NCI-H2081 treated with DMSO at 0.1 percent for 48 hours (cell line): ENCODE data around the gene TFR2.
A peak's percentile ranks its signal among the peaks of the same experiment; 100 is the strongest.

Experiments
- DNase-seq: peaks from one replicate; lab custom pipeline; 2025; lab: John Stamatoyannopoulos, UW

The TFR2 gene

DNA sequence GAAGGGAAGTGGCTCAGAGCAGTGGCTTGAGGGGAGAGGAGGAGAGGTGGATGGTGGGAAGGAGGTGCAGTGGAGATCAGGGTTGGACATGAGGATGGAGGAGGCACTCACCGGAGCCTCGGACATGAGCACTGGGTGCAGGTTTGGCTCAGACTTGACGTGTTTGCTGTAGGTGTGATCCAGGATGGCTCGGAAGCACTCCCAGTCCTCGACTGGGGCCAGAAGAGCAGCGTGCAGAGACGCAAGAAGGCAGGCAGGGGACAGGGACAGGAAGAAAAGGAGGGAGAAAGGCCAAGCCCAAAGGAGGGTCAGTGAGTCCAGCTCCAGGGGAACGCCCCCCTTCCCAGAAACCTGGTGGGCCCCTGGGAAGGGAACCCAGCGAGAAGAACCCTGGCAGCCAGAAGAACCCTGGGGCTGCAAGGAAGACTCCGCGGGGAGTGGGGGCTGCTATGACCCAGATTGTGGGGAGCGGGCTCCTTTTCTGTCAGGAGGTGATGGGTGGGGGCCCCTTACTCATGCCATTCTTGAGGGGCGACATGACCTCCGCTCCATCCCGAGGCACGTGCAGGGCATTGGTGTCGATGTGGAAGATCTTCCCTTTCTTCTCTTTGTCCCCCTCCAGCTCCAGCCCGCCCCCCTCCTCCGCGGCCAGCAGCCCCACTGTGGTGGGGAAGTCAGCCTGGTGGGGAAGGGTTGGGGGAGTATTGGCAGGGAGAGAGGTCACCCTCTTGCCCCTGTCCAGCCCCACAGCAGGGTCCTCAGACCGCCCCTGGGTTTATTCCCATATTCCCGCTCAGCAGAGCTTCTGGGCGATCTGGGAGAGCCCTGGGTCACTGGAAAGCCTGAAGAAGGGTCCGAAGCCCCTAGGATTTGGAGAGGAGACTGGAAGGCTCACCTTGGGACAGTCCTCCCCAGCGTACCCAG lies 13.8 kb upstream of the TFR2 start:
- DNase-seq = no peak

DNA sequence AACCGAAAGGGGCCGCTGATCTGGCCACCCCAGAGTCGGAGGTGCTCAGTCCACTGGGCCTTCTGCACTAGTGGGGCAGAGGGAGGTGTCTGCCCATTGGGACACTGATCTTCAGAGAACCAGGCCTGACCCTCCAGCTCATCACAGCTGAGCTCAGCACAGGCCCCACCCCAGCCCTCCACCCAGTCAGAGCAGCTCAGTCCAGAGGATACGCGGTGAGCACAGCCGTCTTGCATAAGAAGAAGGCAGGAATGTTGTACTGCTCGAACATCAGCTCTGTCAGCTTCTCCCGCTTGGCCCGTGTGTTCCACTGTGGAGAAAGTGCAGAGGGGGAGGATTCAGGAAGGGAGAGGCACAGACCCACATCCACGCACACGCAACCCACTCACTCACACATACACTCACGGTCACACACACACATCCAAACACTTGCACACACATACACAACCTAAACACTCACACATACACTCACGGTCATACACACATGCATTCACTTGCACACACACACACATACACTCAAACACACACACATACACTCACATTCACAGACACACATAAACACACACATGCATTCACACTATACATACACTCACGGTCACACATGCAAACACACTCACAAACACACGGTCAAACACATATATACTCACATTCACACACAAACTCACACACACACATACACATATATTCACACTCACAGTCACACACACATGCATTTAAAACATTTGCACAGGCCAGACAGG lies 8.6 kb upstream of the TFR2 start:
- DNase-seq = no peak

DNA sequence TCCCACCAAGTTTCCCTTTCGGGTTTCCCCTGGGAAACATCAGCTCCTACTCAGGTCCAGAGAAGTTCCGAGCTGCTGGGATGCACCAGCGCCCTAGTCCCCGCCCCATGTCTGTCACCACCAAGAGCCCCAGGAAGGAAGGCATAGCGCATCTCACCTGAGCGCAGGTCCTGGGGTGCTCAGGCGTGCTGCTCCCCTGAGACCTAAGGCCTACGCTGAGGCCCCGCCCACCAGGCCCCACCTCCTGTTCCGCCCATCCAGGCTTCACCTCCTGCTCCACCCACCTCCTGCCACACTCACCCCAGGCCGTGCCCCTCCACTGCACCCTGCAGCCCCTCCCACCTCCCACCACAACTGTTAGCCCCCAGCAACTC lies 1.2 kb upstream of the TFR2 start:
- DNase-seq = no peak

DNA sequence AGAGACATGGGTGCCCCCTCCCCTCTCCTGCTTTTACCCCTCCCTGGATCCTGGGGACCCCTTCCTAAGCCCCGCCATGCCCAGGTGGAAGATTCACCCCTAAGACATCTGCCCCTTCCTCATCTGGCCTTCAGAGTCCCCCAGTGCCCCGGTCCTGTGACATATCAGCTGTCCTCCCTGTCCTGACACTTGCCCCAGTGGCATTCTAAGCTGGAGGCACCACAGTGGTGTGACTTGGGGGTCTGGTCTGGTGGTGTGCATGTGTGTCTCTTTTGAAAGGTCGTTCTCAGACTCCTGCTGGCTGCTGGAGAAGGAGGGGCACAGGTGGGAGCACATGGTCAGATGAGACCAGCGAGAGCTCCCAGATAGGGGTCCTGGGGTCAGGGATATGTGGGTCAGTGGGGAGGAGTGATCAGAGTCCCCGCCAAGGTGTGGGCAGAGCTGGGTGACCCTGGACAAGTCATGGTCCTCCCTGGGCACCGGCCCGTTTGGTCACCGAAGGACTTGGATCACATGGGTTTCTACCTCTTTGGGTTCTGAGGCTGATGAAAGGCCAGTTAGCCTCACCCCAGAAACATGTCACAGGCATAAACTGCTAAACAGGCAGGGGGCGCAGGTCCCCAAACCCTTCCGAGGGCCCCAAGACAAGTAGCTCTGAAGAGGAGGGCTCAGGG lies 645 bp upstream of the TFR2 start:
- DNase-seq = no peak

DNA sequence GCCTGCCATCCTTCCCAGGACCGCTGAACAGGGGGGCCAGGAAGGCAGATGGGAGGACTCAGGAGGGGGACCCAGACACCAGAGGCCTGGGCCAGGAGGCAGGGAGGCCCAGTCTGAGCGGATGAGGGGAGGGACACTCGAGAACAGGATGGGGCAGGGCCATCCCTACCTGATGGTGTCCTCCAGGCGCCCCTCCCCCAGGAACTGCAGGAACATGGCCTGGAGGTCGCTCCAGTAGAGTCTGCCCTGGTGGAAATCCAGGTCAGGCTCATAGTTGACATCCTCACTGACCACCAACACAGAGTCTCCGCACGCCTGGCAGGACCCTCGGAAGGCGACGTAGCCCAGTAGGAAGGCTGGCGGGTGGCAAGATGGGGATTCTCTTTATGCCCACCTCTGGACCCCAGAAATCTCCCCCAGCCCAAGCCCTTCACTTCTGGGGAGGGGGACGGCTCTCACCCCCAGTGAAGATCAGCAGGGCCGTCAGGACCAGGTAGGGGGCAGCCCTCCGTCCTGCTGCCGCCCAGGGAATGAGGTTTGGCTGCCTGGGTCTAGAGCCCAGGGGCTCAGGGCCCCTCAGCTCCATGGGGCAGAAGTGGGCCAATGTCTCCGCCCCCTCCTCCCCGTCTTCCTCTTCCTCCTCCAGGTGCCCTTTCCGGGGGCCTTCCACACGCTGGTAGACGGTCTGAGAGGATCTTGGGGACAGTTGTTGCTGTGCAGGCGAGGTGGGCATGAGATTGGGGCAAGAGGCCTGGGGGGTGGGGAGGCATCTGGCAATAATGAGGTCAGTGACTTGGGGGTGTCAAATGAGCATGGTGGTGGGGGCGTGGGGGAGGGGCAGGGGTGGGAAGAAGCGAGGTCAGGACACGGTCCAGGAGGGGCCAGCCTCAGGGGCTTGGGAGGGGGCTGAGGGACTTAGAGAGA lies 573 bp downstream of the TFR2 start:
- no peak for DNase-seq

DNA sequence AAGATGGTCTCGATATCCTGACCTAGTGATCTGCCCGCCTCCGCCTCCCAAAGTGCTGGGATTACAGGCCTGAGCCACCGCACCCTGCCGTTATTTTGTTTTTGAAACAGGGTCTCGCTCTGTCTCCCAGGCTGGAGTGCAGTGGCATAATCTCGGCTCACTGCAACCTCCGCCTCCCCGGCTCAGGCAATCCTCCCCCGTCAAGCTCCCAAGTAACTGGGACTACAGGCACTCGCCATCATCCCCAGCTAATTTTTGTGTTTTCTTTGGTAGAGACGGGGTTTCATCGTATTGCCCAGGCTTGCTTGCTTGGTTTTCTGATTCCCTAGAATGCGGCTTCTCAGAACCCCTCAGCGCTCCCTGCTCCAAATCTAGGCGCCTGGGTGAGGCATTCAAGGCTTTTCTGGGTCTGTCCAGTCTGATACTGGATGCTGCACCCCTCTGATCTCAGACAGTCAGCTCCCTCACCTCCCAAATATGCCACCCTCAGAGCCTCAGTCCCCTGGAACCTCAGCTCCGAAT lies 1.3 kb downstream of the TFR2 start:
- DNase-seq = no peak

DNA sequence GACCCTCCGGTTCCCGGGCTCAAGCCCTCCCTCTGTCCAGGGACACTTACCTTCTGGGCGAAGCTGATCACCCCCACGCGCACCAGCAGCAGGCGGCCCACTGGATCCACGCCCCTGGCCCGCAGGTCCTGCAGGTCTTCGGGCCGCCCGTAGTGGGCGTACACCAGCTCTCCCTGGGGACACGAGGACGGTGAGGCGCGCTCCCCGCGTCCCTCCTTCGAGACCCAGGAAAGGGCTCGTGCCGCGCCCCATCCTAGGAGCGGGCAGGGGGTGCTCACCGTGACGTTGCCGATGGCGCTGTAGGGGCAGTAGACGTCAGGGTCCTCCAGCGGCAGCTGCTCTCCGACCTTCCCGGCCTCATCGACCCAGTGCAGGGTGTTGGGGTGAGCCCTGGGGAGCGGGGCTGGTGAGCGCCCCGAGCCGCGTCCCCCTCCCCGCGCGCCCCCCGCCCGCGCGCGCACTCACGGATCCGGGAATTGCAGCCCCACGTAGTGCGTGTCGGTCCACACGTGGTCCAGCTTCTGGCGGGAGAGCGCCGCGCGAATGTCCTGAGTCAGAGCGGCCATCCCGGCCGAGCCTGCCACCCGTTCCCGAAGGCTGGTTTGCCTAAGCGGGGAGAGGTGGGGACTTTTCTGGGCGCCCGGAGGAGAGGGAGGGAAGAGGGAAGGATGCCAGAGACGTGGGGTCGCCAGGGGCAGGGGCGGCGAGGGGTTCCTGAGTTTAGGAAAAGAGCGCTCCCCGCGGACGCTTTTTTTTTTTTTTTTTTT lies 8.2 kb downstream of the TFR2 start:
- DNase-seq = no peak

DNA sequence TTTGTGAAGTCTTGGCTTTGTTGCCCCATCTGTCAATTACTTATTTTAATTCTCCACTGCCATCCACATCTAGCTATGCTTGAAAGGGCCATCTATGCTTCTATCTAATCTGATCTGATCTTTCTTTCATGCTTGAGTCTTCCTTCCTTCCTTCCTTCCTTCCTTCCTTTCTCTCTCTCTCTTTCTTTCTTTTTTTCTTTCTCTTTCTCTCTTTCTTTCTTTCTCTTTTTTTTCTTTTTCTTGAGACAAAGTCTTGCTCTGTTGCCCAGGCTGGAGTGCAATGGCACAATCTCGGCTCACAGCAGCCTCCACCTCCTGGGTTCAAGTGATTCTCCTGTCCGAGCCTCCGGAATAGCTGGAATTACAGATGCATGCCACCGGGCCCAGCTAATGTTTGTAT lies 11.3 kb downstream of the TFR2 start:
- no peak for DNase-seq

DNA sequence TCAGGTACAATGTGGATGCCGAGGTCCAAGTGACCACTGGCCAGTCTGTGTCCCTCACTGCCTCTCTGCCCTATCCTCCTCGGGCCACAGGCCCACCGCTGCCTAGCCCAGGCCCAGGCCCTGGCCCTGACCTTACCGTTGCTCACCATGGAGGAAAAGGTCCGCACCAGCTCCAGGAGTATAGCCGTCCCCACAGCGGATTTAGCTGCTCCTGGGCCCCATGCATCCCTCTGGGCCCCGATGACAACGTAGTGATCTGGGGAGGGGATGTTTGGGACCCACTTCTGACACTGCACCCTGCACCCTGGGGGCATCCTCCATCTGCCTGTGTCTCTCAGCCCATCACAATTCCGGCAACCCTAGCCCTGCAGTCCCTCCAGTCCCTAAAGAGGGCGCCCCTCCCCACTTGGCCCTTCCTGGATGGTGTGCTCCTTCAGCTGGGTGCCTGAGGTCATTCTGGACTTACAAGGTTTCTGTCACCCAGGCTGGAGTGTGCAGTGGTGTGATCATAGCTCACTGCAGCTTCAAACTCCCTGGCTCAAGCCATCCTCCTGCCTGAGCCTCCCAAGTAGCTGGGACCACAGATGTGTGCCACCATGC lies 12.1 kb downstream of the TFR2 start:
- DNase-seq = no peak

DNA sequence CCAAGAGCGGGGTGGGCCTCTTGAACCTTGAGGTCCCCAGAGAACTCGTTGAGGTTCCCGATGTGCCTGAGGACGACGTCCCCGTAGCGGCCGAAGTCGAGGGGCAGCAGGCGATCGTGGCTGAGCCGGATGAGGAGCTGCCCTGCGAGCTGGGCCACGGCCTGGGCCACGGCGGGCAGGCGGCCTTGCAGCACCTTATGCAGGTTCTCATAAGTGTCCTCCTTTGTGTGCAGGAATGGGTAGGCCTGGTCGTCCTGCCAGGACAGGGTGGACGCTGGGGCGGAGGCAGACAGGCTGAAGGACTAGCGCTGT lies 14.2 kb downstream of the TFR2 start:
- no peak for DNase-seq

DNA sequence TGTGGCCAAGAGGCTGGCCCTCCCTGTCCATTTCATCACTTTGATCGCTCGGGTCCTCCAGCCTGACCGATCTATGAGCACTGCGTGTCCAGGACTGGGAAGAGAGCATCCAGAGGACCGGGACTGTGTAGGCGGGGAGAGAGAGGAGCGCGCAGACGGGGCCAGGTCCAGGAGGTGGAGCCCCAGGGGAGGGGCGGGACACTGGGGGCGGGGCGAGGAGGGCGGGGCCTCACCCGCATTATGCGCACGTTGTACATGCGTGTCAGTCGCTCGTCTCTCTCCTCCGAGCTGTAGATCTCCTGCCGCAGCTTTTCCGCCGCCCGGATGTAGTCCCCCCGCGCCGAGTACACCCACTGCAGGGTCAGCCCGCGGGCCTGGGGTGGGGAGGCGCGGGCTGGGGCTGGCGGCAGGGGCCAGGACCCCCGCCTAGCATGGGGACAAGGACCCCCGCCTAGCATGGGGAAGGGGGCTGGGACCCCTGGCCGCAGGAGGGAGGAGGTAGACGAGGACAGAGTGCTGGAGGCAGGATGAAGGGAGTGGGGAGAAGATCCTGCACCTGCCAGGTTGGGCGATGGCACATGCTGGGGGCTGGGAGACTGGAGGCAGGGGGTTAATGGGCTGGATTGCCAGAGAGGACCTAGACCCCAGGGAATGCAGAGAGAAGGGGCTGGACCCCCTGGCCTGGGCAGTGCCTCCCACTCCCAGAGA lies 14.7 kb downstream of the TFR2 start:
- DNase-seq = peak; percentile 56

DNA sequence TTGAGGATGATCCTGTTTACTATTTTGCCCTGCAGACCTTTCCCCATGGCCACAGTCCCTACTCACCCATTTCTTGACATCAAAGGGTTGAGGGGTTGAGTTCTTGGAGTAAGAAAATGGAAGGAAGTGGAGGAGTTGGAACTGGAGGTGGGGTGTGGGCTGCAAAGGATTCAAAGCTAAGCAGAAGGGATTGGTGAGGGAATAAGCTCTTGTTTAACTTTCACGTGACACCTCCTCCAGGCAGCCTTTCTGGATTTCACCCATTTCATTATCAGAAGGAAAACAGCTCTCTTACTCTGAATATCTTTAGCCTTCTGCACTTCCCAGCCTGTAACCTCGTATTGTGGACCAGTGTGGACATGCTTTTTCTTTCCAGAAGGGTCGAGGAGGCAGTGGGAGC lies 15.3 kb downstream of the TFR2 start:
- no peak for DNase-seq

DNA sequence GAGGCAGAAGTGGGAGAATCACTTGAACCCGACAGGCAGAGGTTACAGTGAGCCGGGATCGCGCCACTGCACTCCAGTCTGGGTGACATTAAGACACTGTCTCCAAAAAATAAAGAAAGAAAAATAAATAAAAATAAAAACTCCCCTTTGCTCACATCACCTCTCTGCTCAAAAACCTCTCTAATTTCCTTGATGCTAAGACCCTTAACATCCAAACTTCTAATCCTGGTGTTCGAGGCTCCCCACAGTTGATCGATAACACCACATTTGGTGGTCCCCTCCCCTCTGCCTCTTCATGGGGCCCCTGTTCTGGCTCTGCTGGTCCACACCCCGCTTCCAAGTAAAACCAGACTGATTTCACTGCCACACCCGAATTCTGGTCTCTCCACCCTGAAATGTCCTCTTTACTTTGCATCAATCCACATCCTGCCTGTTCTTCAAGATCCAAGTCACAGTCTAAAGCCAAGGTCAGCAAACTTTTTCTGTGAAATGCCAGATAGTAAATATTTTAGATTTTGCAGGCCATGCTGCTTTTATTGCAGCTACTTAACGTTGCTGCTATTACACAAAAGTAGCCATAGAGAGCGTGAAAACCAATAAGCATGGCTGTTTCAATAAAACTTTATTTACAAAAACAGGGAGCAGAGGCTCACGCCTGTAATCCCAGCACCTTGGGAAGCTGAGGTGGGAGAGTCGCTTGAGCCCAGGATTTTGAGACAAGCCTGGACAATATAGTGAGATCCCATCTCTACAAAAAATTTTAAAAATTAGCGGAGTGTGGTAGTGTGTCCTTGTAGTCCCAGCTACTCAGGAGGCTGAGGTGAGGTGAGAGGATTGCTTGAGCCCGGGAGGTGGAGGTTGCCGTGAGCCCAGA lies 17.2 kb downstream of the TFR2 start:
- DNase-seq = no peak

DNA sequence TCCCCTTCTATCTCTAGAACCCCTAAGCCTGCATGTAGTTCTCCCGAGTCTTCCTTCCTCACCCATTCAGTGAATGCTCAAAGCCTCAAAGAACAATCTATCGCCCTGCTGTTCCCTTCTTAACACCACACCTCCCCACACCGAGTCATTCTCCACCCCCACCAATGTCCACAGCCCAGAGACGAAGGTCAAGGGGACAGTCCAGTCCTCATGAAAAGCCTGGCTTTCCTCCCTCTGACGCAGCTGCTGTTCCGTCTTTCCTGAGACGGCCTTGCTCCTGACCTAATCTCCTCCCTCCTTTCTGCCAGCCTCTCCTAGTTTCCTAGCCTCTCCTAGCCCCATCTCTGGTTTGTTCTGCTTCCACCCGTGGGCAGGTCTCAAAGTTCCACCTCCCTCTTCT lies 19.8 kb downstream of the TFR2 start:
- no peak for DNase-seq

DNA sequence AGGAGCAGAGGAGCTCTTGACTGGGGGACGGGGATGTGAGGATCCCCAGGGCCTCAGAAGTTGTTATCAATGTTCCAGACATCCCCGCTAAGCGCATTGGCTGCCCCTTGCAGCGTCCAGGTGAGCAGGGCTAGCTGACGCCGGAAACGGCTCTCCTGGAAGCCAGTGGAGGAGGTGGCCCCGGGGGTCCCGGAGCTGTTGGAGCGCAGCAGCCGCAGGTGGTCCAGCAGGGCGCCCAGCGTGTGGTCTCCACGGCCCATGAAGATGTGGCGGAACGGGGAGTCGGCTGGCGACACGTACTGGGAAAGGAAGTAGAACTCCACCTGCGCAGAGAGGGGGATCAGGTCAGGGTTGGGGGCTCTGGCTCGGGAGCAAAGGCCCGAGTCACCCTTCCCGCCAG lies 20.5 kb downstream of the TFR2 start:
- DNase-seq = no peak

DNA sequence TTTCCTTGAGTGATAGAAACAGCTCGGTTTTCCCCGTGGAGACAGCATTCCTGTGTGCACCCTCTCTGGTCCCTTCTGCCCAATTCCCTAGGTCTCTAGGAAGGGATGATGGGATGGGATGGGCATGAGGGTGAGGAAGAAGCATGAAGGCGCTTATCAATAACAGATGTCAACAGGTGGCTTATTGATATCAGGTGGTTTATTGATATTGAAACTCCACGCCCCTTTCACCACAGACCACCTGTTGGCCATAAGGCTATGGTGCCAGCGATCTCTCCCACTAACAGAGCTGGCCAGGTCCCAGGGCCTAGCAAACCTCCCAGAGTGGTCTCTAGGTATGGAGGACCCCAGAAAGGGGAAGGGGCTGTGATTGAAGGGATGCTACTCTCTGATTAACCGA lies 21.1 kb downstream of the TFR2 start:
- no peak for DNase-seq

DNA sequence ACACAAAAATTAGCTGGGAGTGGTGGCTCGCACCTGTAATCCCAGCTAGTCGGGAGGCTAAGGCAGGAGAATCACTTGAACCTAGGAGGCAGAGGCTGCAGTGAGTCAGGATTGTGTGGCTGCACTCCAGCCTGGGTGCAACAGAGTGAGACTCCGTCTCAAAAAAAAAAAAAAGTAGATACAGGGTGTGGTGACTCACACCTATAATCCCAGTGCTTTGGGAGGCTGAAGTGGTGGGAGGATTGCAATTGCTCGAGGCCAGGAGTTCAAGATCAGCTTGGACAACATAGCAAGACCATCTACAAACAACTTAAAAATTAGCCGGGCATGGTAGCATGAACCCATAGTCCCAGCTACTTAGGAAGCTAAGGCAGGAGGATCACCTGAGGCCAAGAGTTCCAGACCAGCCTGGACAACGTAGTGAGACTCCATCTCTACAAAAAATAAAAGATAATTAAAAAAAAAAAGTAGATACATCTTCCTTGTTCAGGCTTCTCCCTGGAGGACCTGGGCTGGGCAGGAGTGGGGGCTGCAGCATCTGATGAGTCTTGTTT lies 27.0 kb downstream of the TFR2 start:
- DNase-seq = no peak

DNA sequence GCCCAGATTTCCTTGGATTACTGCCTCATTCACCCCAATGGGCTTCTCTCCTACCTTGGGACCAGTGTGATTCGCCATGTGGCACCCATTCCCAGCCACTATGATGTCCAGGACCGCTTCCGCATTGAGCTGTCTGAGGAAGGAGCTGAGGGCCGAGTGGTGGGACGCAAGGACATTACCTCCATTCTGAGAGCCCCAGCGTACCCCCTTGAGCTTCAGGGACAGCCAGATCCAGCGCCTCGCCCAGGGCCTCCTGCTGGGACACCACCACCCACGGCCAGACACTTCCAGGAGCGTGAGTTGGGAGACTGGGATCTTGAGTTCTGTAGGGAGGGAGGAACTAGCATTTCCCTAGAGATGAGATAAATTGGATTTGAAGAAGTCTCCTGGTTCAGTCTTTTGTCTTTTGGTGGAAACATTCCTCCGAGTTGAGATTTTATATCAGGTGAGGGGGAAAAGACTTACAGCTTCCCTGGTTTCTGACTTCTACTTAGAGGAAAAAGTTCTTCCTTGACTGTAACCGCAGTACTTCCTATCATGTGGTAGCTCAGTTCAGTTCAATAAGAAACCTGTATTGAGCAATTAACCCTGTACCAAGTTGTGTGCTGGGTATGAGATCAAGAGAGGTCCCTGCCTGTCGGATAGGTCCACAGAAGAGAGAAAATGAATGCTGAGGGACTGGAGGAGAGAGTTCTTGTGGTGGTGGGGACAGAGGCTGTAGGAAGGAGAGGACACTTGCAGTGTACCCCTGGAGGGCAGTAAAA lies 27.8 kb downstream of the TFR2 start:
- no peak for DNase-seq
